GM12892 (cell line): ENCODE data around the gene GALNT16.

Experiments
- POLR2A ChIP-seq: IDR thresholded peaks from 2 replicates; pipeline ENCODE4 v1.6.1; 2011; ENCODE audit warnings: low read depth, low read length, control low read depth
- POLR2AphosphoS5 ChIP-seq: IDR thresholded peaks from 2 replicates; pipeline ENCODE4 v1.6.1; 2011; ENCODE audit warnings: low read depth, low read length, control low read depth

- TF ChIP-seq POLR2A (no peak), POLR2AphosphoS5 (no peak)
Measured at GRCh38 chr14:69259168-69259526, 811 bp upstream of the GALNT16 start.
